C4-2B (cell line): ENCODE data around the gene PTPRF.

Experiments
- ZFX ChIP-seq: fragments of 450-650 bp; IDR thresholded peaks from 2 replicates; pipeline ENCODE4 v1.6.1; 2017
- TF ChIP-seq, protein P1 (sequence below): fragments of 450-650 bp; conservative IDR thresholded peaks from 2 replicates; pipeline ENCODE4 v1.5.1; 2017; ENCODE audit warnings: mild to moderate bottlenecking

- TF ChIP-seq, protein P1, sequence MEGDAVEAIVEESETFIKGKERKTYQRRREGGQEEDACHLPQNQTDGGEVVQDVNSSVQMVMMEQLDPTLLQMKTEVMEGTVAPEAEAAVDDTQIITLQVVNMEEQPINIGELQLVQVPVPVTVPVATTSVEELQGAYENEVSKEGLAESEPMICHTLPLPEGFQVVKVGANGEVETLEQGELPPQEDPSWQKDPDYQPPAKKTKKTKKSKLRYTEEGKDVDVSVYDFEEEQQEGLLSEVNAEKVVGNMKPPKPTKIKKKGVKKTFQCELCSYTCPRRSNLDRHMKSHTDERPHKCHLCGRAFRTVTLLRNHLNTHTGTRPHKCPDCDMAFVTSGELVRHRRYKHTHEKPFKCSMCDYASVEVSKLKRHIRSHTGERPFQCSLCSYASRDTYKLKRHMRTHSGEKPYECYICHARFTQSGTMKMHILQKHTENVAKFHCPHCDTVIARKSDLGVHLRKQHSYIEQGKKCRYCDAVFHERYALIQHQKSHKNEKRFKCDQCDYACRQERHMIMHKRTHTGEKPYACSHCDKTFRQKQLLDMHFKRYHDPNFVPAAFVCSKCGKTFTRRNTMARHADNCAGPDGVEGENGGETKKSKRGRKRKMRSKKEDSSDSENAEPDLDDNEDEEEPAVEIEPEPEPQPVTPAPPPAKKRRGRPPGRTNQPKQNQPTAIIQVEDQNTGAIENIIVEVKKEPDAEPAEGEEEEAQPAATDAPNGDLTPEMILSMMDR, result no peak
- TF ChIP-seq ZFX, result no peak
Measured at GRCh38 chr1:43671193-43671592, 140.5 kb downstream of the PTPRF start.
